RWPE2 (cell line): ENCODE measurements around the gene MBTPS1.

Experiments
- ATAC-seq: fragments of 200-7000 bp; cut with Tn5 transposase; 3 replicates; pipeline ENCODE4 v1.9.1; 2021; ENCODE audit warnings: low read depth
- DNase-seq: peaks from one replicate; pipeline ENCODE4 v3.0.0-alpha.2; 2020; ENCODE audit warnings: low spot score
- H3K27ac ChIP-seq: fragments of 450-650 bp; 2 replicates; pipeline ENCODE4 v1.5.1; 2017; ENCODE audit warnings: mild to moderate bottlenecking; ENCODE audit not compliant: poor library complexity, severe bottlenecking
- H3K27me3 ChIP-seq: fragments of 250-450 bp; sonication (Bioruptor Pico); 2 replicates; pipeline ENCODE4 v1.5.1; 2021; ENCODE audit warnings: mild to moderate bottlenecking, moderate library complexity; ENCODE audit not compliant: insufficient read depth, poor library complexity, severe bottlenecking
- H3K36me3 ChIP-seq: fragments of 250-450 bp; sonication (Bioruptor Pico); 2 replicates; pipeline ENCODE4 v1.5.1; 2020; ENCODE audit warnings: low read depth, mild to moderate bottlenecking, moderate library complexity
- H3K4me1 ChIP-seq: fragments of 250-450 bp; sonication (Bioruptor Pico); 2 replicates; pipeline ENCODE4 v1.5.1; 2021; ENCODE audit warnings: mild to moderate bottlenecking, moderate library complexity; ENCODE audit not compliant: insufficient read depth, poor library complexity, severe bottlenecking
- H3K4me3 ChIP-seq: fragments of 250-450 bp; sonication (Bioruptor Pico); 2 replicates; pipeline ENCODE4 v1.5.1; 2021; ENCODE audit warnings: mild to moderate bottlenecking, moderate library complexity; ENCODE audit not compliant: severe bottlenecking
- H3K9me3 ChIP-seq: fragments of 250-450 bp; sonication (Bioruptor Pico); 2 replicates; pipeline ENCODE4 v1.5.1; 2021; ENCODE audit warnings: mild to moderate bottlenecking, moderate library complexity; ENCODE audit not compliant: severe bottlenecking
- TF ChIP-seq, protein P1 (sequence below): fragments of 450-650 bp; IDR thresholded peaks from one replicate; pipeline ENCODE4 v1.5.1; 2017; ENCODE audit warnings: mild to moderate bottlenecking, moderate library complexity; ENCODE audit not compliant: poor library complexity, severe bottlenecking

Gene MBTPS1

DNA sequence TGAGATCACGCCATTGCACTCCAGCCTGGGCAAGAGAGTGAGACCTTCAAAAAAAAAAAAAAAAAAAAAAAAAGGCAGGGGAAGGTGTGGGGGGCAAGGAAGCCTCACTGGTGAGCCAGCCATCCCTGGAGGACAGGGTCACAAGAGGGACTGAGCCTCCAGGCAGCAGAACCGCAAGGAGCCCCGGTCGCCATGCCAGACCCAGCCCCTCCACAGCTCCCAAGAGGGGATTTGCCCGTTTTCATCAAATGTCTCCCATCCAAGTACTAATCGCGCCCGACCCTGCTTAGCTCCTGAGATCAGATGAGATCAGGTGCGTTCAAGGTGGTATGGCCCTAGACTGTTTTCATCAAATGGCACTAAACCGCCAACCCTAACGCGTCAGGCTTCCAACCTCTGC is 77.0 kb downstream of the MBTPS1 start:
- Histone ChIP-seq H3K27ac (no peak overlapping the region), H3K4me1 (no peaks in the 10 kb centered on the region), H3K27me3 (peaks cover 48% of the 10 kb centered on the region), H3K36me3 (no peaks in the 10 kb centered on the region), H3K9me3 (peaks cover 4% of the 10 kb centered on the region), H3K4me3 (no peak overlapping the region)
- DNase-seq (no peak), ATAC-seq (no peak)
- TF ChIP-seq, protein P1, sequence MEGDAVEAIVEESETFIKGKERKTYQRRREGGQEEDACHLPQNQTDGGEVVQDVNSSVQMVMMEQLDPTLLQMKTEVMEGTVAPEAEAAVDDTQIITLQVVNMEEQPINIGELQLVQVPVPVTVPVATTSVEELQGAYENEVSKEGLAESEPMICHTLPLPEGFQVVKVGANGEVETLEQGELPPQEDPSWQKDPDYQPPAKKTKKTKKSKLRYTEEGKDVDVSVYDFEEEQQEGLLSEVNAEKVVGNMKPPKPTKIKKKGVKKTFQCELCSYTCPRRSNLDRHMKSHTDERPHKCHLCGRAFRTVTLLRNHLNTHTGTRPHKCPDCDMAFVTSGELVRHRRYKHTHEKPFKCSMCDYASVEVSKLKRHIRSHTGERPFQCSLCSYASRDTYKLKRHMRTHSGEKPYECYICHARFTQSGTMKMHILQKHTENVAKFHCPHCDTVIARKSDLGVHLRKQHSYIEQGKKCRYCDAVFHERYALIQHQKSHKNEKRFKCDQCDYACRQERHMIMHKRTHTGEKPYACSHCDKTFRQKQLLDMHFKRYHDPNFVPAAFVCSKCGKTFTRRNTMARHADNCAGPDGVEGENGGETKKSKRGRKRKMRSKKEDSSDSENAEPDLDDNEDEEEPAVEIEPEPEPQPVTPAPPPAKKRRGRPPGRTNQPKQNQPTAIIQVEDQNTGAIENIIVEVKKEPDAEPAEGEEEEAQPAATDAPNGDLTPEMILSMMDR: no peak

- H3K4me3 ChIP-seq: no peak overlapping the region
- no peaks in the 10 kb centered on the region for H3K4me1 ChIP-seq
- no peaks in the 10 kb centered on the region for H3K36me3 ChIP-seq
- peaks cover 4% of the 10 kb centered on the region for H3K9me3 ChIP-seq
- ATAC-seq (no peak), DNase-seq (no peak)
- H3K27ac ChIP-seq: no peak overlapping the region
- H3K27me3 ChIP-seq: peaks cover 37% of the 10 kb centered on the region
- TF ChIP-seq, protein P1: no peak
Observed at GRCh38 chr16:84038469-84038868, 78.3 kb downstream of the MBTPS1 start.

DNA sequence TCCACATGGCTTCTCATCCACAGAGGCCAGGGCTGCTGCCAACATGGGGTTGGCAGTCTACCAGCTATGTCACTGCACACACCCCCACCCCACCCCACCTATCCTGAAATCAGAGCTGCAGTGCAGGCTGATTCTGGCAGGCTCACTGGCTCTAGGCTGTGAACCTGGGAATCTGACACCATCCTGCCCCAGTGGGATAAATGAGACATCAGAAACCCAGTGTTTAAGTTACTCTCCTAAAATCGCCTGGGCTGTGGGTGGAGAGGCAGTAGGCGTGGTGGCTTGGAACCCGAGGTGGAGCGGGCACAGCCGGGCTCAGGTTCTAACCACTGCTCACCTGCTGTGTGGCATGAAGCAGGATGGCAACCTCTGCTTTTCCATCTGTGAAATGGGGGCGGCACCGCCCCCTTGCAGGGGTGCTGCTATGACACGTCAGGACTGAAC is 79.7 kb downstream of the MBTPS1 start:
- H3K4me3 ChIP-seq: no peak overlapping the region
- TF ChIP-seq, protein P1: no peak
- no peaks in the 10 kb centered on the region for H3K36me3 ChIP-seq
- no peak overlapping the region for H3K27ac ChIP-seq
- ATAC-seq (no peak), DNase-seq (no peak)
- peaks cover 4% of the 10 kb centered on the region for H3K9me3 ChIP-seq
- H3K27me3 ChIP-seq: peaks cover 23% of the 10 kb centered on the region
- no peaks in the 10 kb centered on the region for H3K4me1 ChIP-seq

GRCh38 chr16:84036131-84036530 is 80.6 kb downstream of the MBTPS1 start:
- TF ChIP-seq, protein P1: no peak
- DNase-seq (no peak), ATAC-seq (no peak)

GRCh38 chr16:84034516-84034915 is 82.2 kb downstream of the MBTPS1 start:
- TF ChIP-seq, protein P1: no peak
- Histone ChIP-seq H3K27ac (no peak overlapping the region), H3K27me3 (no peaks in the 10 kb centered on the region), H3K4me1 (no peaks in the 10 kb centered on the region), H3K36me3 (no peaks in the 10 kb centered on the region), H3K4me3 (no peak overlapping the region), H3K9me3 (peaks cover 4% of the 10 kb centered on the region)
- no peak for DNase-seq
- no peak for ATAC-seq

More at GRCh38 chr16:84036131-84036530, 80.6 kb downstream of the MBTPS1 start:
- Histone ChIP-seq H3K27me3 (peaks cover 14% of the 10 kb centered on the region), H3K9me3 (peaks cover 4% of the 10 kb centered on the region), H3K4me3 (no peak overlapping the region), H3K27ac (no peak overlapping the region), H3K4me1 (no peaks in the 10 kb centered on the region), H3K36me3 (no peaks in the 10 kb centered on the region)
